GM23248 (cell line): ENCODE measurements around the gene DDRGK1.
"Not testable (repeated sequence)": the region's sequence is repeated elsewhere in the genome, so short reads cannot be mapped to it uniquely, and the experiment has no call there.

ENCODE experiments used
- EZH2 ChIP-seq: fragments of 200-600 bp; sonication (generic); IDR thresholded peaks from 2 replicates; pipeline ENCODE4 v1.6.1; 2018; ENCODE audit warnings: antibody characterized with exemption, mild to moderate bottlenecking; ENCODE audit not compliant: insufficient read depth, poor library complexity, severe bottlenecking
- EZH2phosphoT487 ChIP-seq: fragments of 200-600 bp; sonication (generic); IDR thresholded peaks from 2 replicates; pipeline ENCODE4 v1.6.1; 2018; ENCODE audit warnings: antibody characterized with exemption, moderate library complexity, mild to moderate bottlenecking, low read depth; ENCODE audit not compliant: insufficient read depth

- TF ChIP-seq EZH2phosphoT487, EZH2: not testable (repeated sequence)
Observed at GRCh38 chr20:3215359-3215917, 11.0 kb upstream of the DDRGK1 start.
